Fibroblast of mammary gland (primary cell): Measurements from ENCODE around the gene CCL8.

ENCODE experiments used
- DNase-seq: peaks from one replicate; pipeline ENCODE4 v3.0.0-alpha.2; 2010; ENCODE audit warnings: low read depth
- H3K4me3 ChIP-seq: 2 replicates; pipeline ENCODE4 v1.5.1; 2011; ENCODE audit warnings: low read depth, mild to moderate bottlenecking, low read length, moderate library complexity; ENCODE audit not compliant: control insufficient read depth
- TF ChIP-seq, protein P1 (sequence below): conservative IDR thresholded peaks from 2 replicates; pipeline ENCODE4 v1.5.1; 2011; ENCODE audit warnings: low read depth, low read length, inconsistent platforms; ENCODE audit not compliant: control insufficient read depth, insufficient read depth

Gene CCL8

DNA sequence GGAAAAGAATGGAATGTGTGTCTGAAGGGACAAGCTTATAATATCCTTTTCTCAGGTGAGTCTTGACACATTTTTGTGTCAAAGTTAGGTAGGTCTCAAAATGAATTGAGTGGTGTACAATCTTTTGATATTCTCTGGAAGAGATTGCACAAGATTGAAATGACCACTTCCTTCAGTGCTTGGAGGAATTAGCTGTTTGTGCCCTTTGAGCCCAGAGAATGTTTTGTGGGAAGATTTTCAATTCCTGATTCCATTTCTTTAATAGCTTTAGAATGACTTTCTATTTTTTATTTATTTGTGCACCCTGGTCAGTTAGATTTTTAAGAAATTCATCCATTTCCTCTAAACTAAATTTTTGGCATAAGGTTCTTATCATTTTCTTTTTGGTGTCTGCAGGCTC lies 35.4 kb downstream of the CCL8 start:
- TF ChIP-seq, protein P1, sequence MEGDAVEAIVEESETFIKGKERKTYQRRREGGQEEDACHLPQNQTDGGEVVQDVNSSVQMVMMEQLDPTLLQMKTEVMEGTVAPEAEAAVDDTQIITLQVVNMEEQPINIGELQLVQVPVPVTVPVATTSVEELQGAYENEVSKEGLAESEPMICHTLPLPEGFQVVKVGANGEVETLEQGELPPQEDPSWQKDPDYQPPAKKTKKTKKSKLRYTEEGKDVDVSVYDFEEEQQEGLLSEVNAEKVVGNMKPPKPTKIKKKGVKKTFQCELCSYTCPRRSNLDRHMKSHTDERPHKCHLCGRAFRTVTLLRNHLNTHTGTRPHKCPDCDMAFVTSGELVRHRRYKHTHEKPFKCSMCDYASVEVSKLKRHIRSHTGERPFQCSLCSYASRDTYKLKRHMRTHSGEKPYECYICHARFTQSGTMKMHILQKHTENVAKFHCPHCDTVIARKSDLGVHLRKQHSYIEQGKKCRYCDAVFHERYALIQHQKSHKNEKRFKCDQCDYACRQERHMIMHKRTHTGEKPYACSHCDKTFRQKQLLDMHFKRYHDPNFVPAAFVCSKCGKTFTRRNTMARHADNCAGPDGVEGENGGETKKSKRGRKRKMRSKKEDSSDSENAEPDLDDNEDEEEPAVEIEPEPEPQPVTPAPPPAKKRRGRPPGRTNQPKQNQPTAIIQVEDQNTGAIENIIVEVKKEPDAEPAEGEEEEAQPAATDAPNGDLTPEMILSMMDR: no peak
- no peak overlapping the region for H3K4me3 ChIP-seq
- peak; percentile 65 for DNase-seq

GRCh38 chr17:34356194-34356593 lies 37.0 kb downstream of the CCL8 start, which contains the start of gene CCL13:
Gene CCL13, plus strand, starts transcription at chr17:34356480. Its CDS starts 47 bp downstream, at chr17:34356527.
- TF ChIP-seq, protein P1: no peak
- H3K4me3 ChIP-seq: no peak within 1 kb of the TSS
- no peak for DNase-seq

DNA sequence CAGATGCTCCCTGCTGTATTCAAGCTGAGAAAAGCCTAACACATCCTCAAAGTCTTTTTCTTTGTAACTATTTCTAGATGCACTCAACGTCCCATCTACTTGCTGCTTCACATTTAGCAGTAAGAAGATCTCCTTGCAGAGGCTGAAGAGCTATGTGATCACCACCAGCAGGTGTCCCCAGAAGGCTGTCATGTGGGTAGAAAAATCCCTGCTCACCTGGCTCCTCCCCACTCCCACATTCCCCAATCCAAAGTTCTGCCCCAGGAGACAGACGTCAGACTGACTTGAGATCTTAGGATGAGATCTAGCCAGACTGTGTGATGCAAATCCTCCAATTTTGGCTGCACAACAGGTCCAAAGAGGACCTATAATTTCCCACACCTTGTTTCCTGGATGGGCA lies 38.2 kb downstream of the CCL8 start:
- no peak overlapping the region for H3K4me3 ChIP-seq
- TF ChIP-seq, protein P1: no peak
- DNase-seq: no peak

DNA sequence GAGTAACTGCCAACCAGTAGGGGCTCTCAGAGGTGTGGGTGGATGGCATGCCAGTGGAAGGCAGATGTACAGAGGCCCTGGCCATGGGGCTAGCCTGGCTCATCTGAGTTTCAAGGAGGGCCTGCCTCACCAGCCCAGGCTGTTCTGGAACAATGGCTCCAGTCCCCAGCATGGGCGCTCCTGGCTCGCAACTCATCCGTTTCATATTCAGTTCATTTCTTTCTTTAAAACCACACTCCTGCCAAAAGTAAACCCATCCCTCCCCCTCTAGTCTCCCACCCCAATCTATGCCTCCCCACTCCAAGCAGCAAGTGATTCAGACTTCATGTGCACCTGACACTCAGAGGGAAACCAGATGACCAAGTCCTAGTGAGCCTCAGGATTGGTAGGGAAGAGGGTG lies 39.4 kb downstream of the CCL8 start:
- no peak overlapping the region for H3K4me3 ChIP-seq
- TF ChIP-seq, protein P1: no peak
- DNase-seq: no peak

- no peak for DNase-seq
- TF ChIP-seq, protein P1: no peak
Observed at GRCh38 chr17:34360601-34361270, 41.5 kb downstream of the CCL8 start.

DNA sequence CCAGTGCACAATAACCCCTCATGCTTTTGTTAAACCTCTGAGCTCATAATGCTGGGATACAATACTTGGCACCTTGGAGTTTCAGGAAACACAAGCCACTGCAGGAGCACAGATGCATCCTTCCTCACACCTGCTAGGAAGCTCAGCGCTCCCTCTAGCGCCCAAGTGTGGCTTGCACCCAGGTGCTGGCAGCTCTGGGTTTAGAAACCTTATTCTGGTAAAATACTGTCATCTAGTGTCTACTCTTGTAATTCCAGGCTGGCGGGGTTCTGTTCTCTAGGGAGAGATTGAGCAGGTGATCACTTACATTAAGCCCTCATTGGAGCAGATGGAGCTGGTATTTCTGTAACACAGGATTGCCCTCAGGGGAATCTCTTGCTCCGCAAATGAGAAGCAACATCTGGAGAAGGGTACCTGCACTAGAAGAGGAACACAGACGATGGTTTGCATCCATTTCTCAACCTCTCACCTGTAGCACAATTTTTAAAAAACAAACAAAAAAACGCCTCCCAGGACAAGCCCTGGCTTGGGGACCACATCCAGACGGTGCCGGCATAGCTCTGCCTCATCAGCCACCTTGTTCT lies 42.3 kb downstream of the CCL8 start:
- TF ChIP-seq, protein P1: peak; percentile 100
- DNase-seq: peak; percentile 90
- no peak overlapping the region for H3K4me3 ChIP-seq

More at GRCh38 chr17:34360601-34361270, 41.5 kb downstream of the CCL8 start:
- H3K4me3 ChIP-seq: no peak overlapping the region
